ENCODE measurements around the gene MT1M.
"Not testable (repeated sequence)": the region's sequence is repeated elsewhere in the genome, so short reads cannot be mapped to it uniquely, and the experiment has no call there.

The MT1M gene

DNA sequence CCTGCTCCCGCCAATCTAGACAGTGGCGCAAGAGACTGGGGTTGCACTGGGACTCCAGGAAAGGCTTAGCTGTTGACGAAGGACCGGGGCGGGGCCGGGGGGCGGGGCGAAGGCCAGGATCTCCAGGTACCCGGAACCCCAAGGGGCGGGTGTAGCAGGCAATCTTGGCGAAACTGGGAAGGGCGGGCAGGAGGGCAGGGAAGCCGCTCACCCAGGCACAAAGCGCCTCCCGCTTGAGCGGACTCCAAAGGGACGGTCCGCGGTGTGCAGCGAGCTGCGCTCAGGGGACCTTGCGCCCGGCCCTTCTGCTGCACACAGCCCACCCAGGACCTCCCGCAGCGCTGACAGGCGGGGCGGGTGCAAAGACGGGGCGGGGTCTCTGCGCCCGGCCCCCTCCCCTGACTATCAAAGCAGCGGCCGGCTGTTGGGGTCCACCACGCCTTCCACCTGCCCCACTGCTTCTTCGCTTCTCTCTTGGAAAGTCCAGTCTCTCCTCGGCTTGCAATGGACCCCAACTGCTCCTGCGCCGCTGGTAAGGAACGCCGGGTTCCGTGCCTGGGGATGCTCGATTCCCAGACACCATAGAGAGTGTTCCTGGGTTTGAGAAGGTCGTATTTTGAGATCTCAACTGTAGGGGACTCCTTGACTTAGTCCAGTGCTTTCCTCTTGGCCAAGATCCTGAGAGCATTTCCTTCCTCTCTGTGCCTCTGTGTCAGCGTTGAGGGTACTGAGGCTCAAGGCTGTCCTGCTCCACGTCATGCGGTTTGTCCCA is 25.3 kb downstream of the MT1M start, which contains the start of gene MT1F:
Gene MT1F (plus strand): TSS at position 405 of the 772 bp plus-strand sequence. CDS start 100 bp downstream, at position 505.
- peak; percentile 77 for DNase-seq

- no peak for DNase-seq
These were observed 25.9 kb downstream of the MT1M start for GRCh38 chr16:56658327-56658875.

DNA sequence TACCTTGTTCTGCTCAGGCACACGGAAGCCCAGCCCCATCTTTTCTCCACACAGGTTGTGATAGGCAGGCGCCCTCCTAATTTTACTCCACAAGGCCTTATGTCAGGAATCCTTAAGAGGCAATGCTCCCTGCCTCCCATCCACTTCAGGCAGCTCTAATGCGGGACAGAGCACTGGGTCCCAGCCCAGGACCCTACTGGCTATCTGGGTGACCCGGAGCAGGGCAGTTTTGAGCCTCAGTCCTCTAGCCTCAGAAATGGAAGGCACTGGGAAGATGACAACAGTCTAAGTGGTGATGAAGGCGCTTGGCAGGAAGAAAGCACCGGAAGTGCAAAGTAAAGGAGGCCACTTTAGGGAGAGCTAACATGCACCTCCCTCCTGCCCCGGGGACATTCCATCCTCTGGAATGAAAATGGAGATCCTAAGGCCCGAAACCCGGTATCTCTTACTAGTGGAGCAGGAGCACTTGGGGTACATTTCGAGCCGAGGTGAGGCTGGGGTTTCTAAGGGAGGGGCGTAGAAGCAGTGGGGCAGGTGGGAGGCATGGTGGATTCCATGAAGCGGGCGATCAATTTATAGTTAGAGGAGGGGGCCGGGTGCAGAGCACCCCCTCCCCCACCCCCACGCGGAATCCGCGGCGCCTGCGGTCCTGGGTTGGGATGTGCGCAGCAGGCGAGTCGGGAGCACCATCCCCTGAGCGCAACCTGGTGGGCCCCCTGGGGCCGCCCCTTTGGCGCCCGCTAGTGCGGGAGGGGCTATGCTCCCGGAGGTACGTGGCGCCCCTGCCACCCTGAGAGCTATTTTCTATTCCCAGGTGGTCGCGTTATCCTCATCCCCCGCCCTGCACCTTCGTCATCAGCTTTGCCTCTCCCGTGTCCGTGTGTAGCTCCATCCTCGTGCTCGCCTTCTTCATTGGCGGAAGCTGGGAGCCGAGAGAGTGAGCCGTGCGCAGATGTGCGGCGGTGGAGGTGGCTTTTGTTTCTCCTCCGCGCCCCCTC is 30.2 kb downstream of the MT1M start:
- DNase-seq: no peak

GRCh38 chr16:56664506-56664905 is 32.0 kb downstream of the MT1M start:
- DNase-seq: no peak

- not testable (repeated sequence) for DNase-seq
These were observed 33.1 kb downstream of the MT1M start for GRCh38 chr16:56665286-56666261.

DNA sequence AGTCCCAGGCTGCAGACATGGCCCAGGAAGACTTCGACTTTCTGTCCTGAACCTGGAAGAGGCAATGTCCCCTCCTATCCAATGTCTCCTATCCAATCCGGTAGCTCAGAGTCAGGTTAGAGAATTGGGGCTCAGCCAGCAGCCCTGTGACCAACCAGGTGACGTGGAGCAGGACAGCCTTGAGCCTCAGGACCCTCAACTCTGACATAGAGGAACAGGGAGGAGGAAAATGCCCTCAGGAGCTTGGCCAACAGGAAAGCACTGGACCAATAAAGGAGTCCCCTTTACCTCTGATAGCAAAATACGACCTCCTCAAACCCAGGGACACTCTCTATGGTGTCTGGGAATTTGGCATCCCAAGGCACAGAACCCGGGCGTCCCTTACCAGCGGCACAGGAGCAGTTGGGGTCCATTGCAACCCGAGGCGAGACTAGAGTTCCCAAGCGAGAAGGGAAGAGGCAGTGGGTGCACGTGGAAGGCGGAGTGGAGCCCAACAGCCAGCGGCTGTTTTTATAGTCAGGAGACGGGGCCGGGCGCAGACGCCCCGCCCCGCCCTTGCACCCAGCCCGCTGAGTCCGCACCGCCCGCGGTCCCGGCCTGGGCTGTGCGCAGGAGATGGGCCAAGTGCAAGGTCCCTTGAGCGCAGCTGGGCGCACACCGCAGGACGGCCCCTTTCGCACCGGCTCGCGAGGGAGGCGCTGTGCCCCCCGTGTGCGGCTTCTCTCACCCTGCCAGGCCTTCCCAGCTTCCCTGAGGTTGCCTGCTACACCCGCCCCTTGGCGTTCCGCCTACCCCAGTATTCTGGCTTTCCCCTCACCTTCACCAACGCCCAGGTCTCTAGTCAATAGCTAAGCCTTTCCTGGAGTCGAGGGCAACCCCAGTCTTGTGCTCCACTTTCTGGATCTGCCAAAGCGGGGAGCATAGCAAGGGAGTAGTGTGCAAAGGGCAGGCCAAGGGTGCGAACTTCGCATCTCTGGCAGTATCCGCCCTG is 35.4 kb downstream of the MT1M start, which contains the start of gene MT1G:
Gene MT1G (minus strand): TSS at position 485 of the 991 bp plus-strand sequence. CDS start 72 bp downstream, at position 413.
- DNase-seq: peak; percentile 66

DNA sequence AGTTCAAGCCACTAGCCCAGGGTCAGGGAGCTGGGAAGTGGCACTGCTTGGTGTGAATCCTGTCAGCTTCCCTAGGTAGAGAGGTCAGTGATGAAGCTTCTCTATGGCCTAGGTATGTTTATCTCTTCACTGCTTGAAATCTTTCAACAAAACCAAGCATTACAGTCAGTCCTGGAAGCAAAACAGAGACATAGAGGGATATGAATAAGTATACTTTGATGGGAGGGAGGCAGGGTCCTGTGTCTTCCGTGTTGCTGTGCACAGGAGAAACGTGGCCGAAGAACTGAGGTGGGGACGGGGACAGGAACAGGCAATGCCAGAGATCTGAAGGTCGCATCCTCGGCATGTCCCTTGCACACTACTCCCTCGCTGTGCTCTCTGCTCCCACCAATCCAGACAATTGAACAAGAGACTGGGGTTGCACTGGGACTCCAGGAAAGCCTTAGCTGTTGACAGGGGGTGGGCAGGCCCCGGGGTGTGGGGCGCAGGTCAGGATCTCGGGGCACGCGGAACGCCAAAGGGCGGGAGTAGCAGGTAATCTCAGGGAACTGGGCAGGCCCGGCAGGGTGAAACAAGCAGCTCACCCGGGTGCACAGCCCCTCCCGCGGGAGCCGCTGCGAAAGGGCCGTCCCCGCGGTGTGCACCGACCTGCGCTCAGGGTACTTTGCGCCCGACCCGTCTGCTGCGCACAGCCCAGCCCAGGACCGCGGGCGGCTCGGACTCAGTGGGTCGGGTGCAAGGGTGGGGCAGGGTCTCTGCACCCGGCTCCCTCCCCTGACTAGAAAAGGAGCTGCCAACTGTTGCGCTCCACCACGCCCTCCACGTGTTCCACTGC is 36.8 kb downstream of the MT1M start, which contains the start of gene MT1H:
Gene MT1H (plus strand): TSS at position 810 of the 835 bp plus-strand sequence. CDS start 71 bp downstream, outside the sequence.
- DNase-seq: no peak

DNA sequence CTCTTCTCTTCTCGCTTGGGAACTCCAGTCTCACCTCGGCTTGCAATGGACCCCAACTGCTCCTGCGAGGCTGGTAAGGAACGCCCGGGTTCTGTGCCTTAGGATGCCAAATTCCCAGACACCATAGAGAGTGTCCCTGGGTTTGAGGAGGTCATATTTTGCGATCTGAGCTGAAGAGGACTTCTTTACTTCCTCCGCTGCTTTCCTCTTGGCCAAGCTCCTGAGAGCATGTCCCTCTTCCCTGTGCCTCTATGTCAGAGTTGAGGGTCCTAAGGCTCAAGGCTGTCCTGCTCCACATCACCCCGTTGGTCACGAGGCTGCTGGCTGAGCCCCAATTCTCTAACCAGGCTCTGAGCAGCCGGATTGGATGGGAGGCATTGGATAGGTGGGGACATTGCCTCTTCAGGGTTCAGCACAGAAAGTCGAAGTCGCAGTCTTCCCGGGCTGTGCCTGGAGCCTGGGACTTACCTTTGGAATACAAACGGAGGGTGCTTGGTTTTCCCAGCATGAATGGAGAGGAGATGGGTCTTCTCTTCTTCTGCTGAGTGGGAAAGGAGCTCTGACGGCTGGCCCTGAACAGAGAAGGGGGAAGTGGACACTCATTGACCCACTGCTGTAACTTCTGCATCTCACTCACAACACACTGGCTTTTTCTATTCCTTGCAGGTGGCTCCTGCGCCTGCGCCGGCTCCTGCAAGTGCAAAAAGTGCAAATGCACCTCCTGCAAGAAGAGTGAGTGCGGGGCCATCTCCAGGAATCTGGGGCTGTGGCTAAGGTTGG is 37.6 kb downstream of the MT1M start:
- no peak for DNase-seq

DNA sequence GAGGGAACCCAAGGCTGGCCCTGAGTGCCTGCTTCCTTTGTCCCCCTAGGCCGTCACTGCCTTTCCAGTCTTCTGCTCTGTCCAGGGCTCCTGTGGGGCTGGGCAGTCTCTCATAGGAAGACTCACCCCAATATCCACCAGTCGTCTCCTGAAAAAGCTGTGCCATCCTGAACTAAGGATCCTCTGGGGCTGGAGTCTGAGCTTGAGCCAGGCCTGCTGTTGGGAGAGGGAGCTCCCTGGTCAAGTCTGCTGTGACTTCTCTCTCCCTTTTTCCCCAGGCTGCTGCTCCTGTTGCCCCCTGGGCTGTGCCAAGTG is 38.1 kb downstream of the MT1M start:
- no peak for DNase-seq

- not testable (repeated sequence) for DNase-seq
These were observed 39.2 kb downstream of the MT1M start for GRCh38 chr16:56671691-56672090.

DNA sequence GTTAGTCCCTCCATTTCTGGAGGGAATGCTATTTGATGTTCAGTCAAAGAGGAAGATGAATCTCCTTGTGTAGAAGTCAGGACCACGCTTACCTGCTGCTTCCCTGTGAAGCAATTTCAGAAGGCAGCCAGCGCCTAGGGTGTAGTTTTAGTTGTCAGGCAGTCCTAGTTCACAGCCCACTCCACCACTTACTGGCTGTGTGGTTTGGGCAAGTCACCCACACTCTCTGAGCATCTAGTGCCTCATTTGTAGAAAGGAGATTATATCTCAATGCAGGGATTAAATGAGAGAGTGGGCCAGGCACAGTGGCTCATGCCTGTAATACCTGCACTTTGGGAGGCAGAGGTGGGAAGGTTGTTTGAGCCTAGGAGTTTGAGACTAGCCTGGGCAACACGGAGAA is 39.7 kb downstream of the MT1M start:
- not testable (repeated sequence) for DNase-seq

- DNase-seq: no peak
These were observed 40.5 kb downstream of the MT1M start for GRCh38 chr16:56672761-56673536.

DNA sequence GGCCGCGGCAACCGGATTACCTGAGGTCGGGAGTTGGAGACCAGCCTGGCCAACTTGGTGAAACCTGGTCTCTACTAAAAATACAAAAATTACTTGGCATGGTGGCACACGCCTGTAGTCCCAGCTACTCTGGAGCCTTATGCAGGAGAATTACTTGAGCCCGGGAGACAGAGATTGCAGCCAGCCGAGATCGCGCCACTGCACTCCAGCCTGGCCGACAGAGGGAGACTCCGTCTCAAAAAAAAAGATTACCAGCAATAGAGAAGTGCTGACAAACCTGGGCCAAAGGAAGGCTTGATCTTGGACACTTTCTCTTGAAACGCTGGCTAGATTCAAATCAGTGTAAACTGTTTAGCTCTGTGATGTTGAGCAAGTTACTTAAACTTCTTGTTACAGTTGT is 41.5 kb downstream of the MT1M start:
- DNase-seq: no peak

DNA sequence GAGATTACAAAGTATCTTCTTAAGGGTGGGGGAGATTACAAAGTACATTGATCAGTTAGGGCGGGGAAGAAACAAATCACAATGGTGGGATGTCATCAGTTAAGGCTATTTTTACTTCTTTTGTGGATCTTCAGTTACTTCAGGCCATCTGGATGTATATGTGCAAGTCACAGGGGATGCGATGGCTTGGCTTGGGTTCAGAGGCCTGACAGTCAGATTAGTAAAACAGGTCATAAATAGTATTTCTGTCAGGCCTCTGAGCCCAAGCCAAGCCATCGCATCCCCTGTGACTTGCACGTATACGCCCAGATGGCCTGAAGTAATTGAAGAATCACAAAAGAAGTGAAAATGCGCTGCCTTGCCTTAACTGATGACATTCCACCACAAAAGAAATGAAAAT is 42.1 kb downstream of the MT1M start:
- not testable (repeated sequence) for DNase-seq

DNA sequence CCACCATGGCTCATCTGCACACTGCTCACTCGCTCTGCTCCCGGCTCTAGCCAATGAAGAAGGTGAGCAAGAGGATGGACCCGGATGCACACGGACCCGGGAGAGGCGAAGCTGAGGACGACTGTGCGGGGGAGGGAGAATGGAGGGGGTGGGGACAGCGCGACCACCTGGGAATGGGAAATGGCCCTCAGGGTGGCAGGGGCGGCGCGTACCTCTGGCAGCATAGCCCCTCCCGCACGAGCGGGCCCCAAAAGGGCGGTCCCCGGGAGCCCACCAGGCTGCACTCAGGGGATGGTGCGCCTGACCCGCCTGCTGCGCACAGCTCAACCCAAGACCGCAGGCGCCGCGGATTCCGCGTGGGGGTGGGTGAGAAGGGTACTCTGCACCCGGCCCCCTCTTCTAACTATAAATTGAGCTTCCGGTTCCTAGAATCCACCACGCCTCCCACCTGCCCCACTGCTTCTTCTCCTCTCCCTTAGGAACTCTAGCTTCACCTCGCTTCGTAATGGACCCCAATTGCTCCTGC is 43.3 kb downstream of the MT1M start:
- DNase-seq: no peak

GRCh38 chr16:56677474-56677873 is 45.0 kb downstream of the MT1M start:
- DNase-seq: no peak

DNA sequence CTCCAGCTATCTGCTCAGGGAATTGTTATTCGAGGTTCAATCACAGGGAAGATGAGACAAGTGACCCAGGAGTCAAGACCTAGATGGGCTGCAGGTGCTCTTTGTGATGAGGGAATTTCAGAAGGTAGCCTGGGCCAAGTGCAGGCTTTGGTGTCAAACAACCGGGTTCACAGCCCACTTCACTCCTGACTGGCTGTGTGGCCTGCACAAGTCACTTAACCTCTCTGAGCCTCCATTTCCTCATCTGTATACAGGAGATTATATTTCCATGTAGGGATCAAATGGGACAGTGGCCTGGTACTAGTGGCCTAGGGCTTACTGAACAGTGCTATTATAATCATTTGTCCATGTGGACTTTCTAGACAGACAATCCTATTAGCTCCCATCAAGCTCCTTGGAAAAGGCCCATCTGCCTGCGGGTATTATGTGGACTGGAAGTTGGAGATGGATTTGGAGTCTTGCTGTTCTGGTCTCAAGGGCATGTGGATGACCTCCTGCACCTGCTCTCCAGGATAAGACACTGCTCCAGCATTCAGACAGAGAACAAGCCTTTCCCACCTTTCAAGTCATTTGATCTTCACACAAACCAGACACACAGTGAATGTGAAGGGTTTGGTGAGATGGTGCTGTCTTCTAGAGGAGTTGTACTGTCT is 46.7 kb downstream of the MT1M start:
- no peak for DNase-seq

Data from NCI-H526 treated with DMSO at 0.1 percent for 48 hours (cell line).